ENCODE data around the gene MTCL1. TPM values are rescaled to one million over a fixed set of nuclear protein-coding genes. Genes with fewer than 3 reads are reported as not detected.

MTCL1 gene
- total RNA-seq, 4 donors from 2014 or later, result 12.3 to 35.9 (median 26.1) TPM

GRCh38 chr18:8824846-8825245 lies 119.5 kb downstream of the MTCL1 start:
- Histone ChIP-seq H3K4me3 (no peak overlapping the region), H3K36me3 (no peaks in the 10 kb centered on the region), H3K27me3 (no peaks in the 10 kb centered on the region), H3K9me3 (no peaks in the 10 kb centered on the region), H3K4me1 (no peaks in the 10 kb centered on the region), H3K27ac (no peak overlapping the region)
- intact Hi-C loops (cut with DNase I; ENCODE audit: low total_unique reads), result no loop called here
- WGBS, 2 donors (ENCODE audit: low coverage in 1 of 2), result 97% methylated on average over 20 of the region's 20 CpGs; no CpG with 5 or more reads in 1 of the 2 donors
- no peak for TF ChIP-seq CTCF (IDR thresholded peaks at IDR 0.05)
- no peak for TF ChIP-seq EP300 (IDR thresholded peaks at IDR 0.05; ENCODE audit: low read depth)
- no peak for DNase-seq
- in situ Hi-C loops (cut with MboI; ENCODE audit: low pct_ligation_motif_present in 1 of 4, low pct_unique_long_range_greater_than_20kb in 1 of 4, low sequenced_read_pairs in 3 of 4), result no loop called here

- 100% methylated on average over 7 of the region's 13 CpGs; no CpG with 5 or more reads in 1 of the 2 donors for WGBS, 2 donors (ENCODE audit: low coverage in 1 of 2)
- in situ Hi-C loops (cut with MboI; ENCODE audit: low pct_ligation_motif_present in 1 of 4, low pct_unique_long_range_greater_than_20kb in 1 of 4, low sequenced_read_pairs in 3 of 4) (no loop called here), intact Hi-C loops (cut with DNase I; ENCODE audit: low total_unique reads) (no loop called here)
Measured at GRCh38 chr18:8825273-8825672, 119.9 kb downstream of the MTCL1 start.

GRCh38 chr18:8825729-8826375 lies 120.5 kb downstream of the MTCL1 start:
- no peaks in the 10 kb centered on the region for H3K9me3 ChIP-seq
- in situ Hi-C loops (cut with MboI; ENCODE audit: low pct_ligation_motif_present in 1 of 4, low pct_unique_long_range_greater_than_20kb in 1 of 4, low sequenced_read_pairs in 3 of 4), result no loop called here
- intact Hi-C loops (cut with DNase I; ENCODE audit: low total_unique reads), result no loop called here
- no peak overlapping the region for H3K27ac ChIP-seq
- TF ChIP-seq CTCF (IDR thresholded peaks at IDR 0.05) (no peak), POLR2A (IDR thresholded peaks at IDR 0.05) (no peak), EP300 (IDR thresholded peaks at IDR 0.05; ENCODE audit: low read depth) (no peak)
- H3K27me3 ChIP-seq, result no peaks in the 10 kb centered on the region
- WGBS, 2 donors (ENCODE audit: low coverage in 1 of 2), result 80% methylated on average over 17 of the region's 20 CpGs; no CpG with 5 or more reads in 1 of the 2 donors
- no peak overlapping the region for H3K4me3 ChIP-seq
- H3K4me1 ChIP-seq, result no peaks in the 10 kb centered on the region
- H3K36me3 ChIP-seq, result no peaks in the 10 kb centered on the region
- no peak for DNase-seq

More at GRCh38 chr18:8825273-8825672, 119.9 kb downstream of the MTCL1 start:
- no peak for DNase-seq
- Histone ChIP-seq H3K27me3 (no peaks in the 10 kb centered on the region), H3K4me3 (no peak overlapping the region), H3K4me1 (no peaks in the 10 kb centered on the region), H3K36me3 (no peaks in the 10 kb centered on the region), H3K9me3 (no peaks in the 10 kb centered on the region), H3K27ac (no peak overlapping the region)
- TF ChIP-seq CTCF (IDR thresholded peaks at IDR 0.05) (no peak), EP300 (IDR thresholded peaks at IDR 0.05; ENCODE audit: low read depth) (no peak), POLR2A (IDR thresholded peaks at IDR 0.05) (no peak), POLR2AphosphoS5 (IDR thresholded peaks at IDR 0.05) (no peak)

- Histone ChIP-seq H3K27ac (no peak overlapping the region), H3K4me3 (no peak overlapping the region), H3K27me3 (no peaks in the 10 kb centered on the region), H3K4me1 (no peaks in the 10 kb centered on the region), H3K36me3 (no peaks in the 10 kb centered on the region), H3K9me3 (no peaks in the 10 kb centered on the region)
- WGBS, 2 donors (ENCODE audit: low coverage in 1 of 2), result 86% methylated on average over 3 of the region's 3 CpGs; no CpG with 5 or more reads in 1 of the 2 donors
- no peak for DNase-seq
- intact Hi-C loops (cut with DNase I; ENCODE audit: low total_unique reads), result no loop called here
- in situ Hi-C loops (cut with MboI; ENCODE audit: low pct_ligation_motif_present in 1 of 4, low pct_unique_long_range_greater_than_20kb in 1 of 4, low sequenced_read_pairs in 3 of 4), result no loop called here
- TF ChIP-seq EP300 (IDR thresholded peaks at IDR 0.05; ENCODE audit: low read depth), result no peak
- TF ChIP-seq CTCF (IDR thresholded peaks at IDR 0.05), result no peak
- no peak for TF ChIP-seq POLR2A (IDR thresholded peaks at IDR 0.05)
Measured at GRCh38 chr18:8826514-8826913, 121.2 kb downstream of the MTCL1 start.
